Measurements from ENCODE around the gene KHNYN. TPM values are rescaled to one million over a fixed set of nuclear protein-coding genes. Genes with fewer than 3 reads are reported as not detected.

KHNYN gene
- total and polyA plus RNA-seq, 2 experiments from 2014 or later = 2.7 to 28.1 TPM

- Mint-ChIP-seq H3K27ac (no peak overlapping the region), H3K9me3 (no peaks in the 10 kb centered on the region), H3K4me3 (no peak overlapping the region), H3K4me1 (peaks cover 54% of the 10 kb centered on the region), H3K27me3 (ENCODE audit: insufficient read depth, low read depth, poor library complexity) (peaks cover 9% of the 10 kb centered on the region), H3K36me3 (ENCODE audit: low read depth) (no peaks in the 10 kb centered on the region)
- H3K27me3 ChIP-seq (ENCODE audit: insufficient read depth) = 0 out of 2 replicates have a peak, but pooled peaks cover 13% of the 10 kb centered on the region
- no peaks in the 10 kb centered on the region for H3K9me2 ChIP-seq (ENCODE audit: insufficient read depth)
- no peak overlapping the region for H2AFZ ChIP-seq
- no peak overlapping the region for H3K27ac ChIP-seq (ENCODE audit: low read depth)
- TF ChIP-seq CTCF (conservative IDR thresholded peaks at IDR 0.05; ENCODE audit: low read depth in 2 of 2) = no peak
- no peak for TF ChIP-seq ZNF114 (CRISPR knock-in tag; IDR thresholded peaks at IDR 0.05)
- no peak for TF ChIP-seq EZH2 (IDR thresholded peaks at IDR 0.05; ENCODE audit: low read depth, unreplicated experiment)
- no peak for TF ChIP-seq CREB1 (CRISPR knock-in tag; IDR thresholded peaks at IDR 0.05; ENCODE audit: low read depth)
- no peak for TF ChIP-seq JUNB (IDR thresholded peaks at IDR 0.05; ENCODE audit: unreplicated experiment)
- no peak for TF ChIP-seq STAT1 (IDR thresholded peaks at IDR 0.05; ENCODE audit: unreplicated experiment)
- TF ChIP-seq REST (IDR thresholded peaks at IDR 0.05; ENCODE audit: unreplicated experiment) = no peak
- TF ChIP-seq ETS1 (IDR thresholded peaks at IDR 0.05) = no peak
- TF ChIP-seq EZH2phosphoT487 (IDR thresholded peaks at IDR 0.05; ENCODE audit: unreplicated experiment) = no peak
- TF ChIP-seq ZNF331 (CRISPR knock-in tag; IDR thresholded peaks at IDR 0.05; ENCODE audit: low read depth) = no peak
- no peak for TF ChIP-seq POLR2AphosphoS5 (IDR thresholded peaks at IDR 0.05; ENCODE audit: low read depth)
- TF ChIP-seq NANOG (IDR thresholded peaks at IDR 0.05; ENCODE audit: borderline replicate concordance) = no peak
- no peak for TF ChIP-seq ZNF462 (CRISPR knock-in tag; IDR thresholded peaks at IDR 0.05)
- no peak overlapping the region for H3K4me2 ChIP-seq
- H3F3A ChIP-seq (replicated peaks; ENCODE audit: low read depth) = no peaks in the 10 kb centered on the region
- DNase-seq (ENCODE audit: low spot score) (no peak), ATAC-seq (no peak)
- no peak overlapping the region for H3K4me3 ChIP-seq
- H3K36me3 ChIP-seq (ENCODE audit: insufficient read depth) = no peaks in the 10 kb centered on the region
- H3K79me2 ChIP-seq (replicated peaks; ENCODE audit: insufficient read depth) = no peaks in the 10 kb centered on the region
- no peaks in the 10 kb centered on the region for H4K20me1 ChIP-seq (replicated peaks; ENCODE audit: insufficient read depth)
- H3K4me1 ChIP-seq (ENCODE audit: insufficient read depth) = peaks cover 15% of the 10 kb centered on the region; the same call in 1 of the 2 replicates
Measured at GRCh38 chr14:24401810-24402702, 27.7 kb upstream of the KHNYN start.
